HG03378 (cell line): ENCODE measurements around the gene RAB3IP.
"Not testable (repeated sequence)": the region's sequence is repeated elsewhere in the genome, so short reads cannot be mapped to it uniquely, and the experiment has no call there.

Experiments
- ATAC-seq: cut with Tn5 transposase; IDR thresholded peaks from one replicate; pipeline ENCODE4 v1.9.1; 2021; ENCODE audit warnings: mild to moderate bottlenecking, moderate library complexity; ENCODE audit not compliant: unreplicated experiment

Gene RAB3IP

DNA sequence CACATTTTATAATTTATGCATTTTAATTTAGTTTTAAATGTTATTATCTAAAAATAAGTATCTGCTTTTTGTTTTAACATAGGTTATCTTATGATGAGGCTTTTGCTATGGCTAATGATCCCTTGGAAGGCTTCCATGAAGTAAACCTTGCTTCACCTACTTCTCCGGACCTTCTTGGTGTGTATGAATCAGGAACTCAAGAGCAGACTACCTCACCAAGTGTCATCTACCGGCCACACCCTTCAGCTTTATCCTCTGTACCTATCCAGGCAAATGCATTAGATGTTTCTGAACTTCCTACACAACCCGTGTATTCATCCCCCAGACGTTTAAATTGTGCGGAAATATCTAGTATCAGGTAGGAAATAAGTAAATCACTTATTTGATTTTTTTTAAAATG lies 16.6 kb downstream of the RAB3IP start:
- ATAC-seq: no peak

DNA sequence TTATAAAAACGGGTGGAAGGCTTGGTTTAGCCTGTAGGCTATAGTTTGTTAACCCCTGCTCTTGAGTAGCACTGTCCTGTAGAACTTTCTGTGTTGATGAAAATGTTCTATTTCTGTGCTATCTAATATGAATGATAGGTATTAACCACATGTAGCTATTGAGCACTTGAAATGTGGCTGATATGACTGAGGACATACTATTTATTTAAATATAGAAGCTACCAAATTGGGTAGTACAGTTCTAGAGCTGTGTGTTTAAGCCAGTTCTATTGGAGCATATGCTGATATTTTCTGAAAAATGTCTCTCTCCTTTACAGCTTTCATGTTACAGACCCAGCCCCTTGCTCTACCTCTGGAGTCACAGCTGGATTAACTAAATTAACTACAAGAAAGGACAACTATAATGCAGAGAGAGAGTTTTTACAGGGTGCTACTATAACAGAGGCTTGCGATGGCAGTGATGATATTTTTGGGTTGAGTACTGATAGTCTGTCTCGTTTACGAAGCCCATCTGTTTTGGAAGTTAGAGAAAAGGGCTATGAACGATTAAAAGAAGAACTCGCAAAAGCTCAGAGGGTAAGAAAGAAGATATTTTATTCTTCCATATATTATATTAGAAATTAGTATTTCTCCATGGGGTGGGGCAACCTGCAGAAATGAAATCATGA lies 17.6 kb downstream of the RAB3IP start:
- no peak for ATAC-seq

DNA sequence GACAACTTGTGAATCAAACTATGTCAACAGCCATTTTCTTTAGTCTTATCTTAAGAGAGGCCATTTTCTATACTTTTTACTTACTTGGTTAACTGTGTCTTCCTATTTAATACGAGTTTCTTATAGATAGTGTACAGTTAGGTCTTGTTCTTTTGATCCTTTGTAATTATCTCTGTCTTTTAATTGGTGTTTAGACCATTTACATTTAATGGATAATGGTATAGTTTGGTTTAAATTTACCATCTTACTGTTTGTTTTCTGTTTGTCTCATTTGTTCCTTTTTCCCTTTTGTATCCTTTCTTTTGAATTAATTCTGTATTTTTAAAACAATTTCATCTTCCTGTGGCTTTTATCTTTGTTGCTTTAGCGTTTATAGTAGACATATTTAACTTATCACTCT lies 19.4 kb downstream of the RAB3IP start:
- no peak for ATAC-seq

DNA sequence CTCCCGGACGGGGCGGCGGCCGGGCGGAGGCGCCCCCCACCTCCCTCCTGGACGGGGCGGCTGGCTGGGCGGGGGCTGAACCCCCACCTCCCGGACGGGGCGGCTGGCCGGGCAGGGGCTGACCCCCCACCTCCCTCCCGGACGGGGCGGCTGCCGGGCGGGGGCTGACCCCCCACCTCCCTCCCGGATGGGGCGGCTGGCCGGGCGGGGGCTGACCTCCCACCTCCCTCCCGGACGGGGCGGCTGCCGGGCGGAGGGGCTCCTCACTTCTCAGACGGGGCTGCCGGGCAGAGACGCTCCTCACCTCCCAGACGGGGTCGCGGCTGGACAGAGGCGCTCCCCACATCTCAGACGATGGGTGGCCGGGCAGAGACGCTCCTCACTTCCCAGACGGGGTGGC lies 20.9 kb downstream of the RAB3IP start:
- not testable (repeated sequence) for ATAC-seq

DNA sequence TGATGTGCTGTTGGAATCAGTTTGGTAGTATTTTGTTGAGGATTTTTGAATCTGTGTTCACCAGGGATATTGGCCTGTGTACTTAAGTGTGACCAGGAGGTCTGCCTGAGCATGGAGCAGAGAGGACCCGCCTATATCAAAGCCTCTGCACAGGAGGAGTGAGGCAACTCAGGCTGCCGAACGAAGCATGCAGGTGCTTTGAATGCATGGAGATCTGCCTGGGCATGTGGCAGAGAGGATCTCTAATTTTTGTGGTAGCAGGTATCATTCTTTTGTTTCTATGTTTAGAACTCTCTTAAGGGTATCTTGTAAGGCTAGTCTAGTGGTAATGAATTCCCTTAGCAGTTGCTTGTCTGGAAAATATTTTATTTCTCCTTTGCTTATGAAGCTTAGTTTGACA lies 26.9 kb downstream of the RAB3IP start:
- ATAC-seq: no peak

DNA sequence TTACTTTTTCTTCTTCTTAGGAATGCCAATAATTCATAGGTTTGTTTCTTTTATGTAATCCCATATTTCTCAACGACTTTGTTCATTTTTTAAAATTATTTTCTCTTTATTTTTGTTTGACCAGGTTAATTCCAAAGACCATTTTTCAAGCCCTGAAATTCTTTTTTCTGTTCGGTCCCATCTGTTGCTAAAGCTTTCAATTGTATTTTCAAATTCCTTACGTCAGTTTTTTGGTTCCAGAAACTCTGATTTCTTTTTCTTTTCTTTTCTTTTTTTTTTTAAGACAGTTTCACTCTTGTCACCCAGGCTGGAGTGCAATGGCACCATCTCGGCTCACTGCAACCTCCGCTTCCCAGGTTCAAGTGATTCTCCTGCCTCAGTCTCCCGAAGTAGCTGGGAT lies 27.6 kb downstream of the RAB3IP start:
- no peak for ATAC-seq

DNA sequence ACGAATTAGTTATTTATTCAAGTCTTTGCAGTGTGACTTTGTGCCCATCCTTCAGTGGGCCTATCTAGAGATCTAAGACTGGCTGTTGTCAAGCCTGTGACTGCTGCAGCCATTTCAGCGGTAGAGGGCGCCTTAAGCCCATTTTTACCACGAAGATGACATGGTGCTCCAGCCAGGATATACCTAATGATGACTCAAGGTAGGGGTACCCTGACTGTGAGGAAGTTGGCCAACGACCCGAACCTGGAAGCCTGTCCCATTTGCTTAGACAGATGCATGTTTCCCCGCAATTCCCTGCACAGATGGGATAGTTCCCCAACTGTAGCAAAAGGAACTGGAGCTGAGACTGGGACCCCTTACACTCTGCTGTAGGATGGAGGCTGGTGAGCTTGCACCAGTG lies 41.3 kb downstream of the RAB3IP start:
- ATAC-seq: no peak

DNA sequence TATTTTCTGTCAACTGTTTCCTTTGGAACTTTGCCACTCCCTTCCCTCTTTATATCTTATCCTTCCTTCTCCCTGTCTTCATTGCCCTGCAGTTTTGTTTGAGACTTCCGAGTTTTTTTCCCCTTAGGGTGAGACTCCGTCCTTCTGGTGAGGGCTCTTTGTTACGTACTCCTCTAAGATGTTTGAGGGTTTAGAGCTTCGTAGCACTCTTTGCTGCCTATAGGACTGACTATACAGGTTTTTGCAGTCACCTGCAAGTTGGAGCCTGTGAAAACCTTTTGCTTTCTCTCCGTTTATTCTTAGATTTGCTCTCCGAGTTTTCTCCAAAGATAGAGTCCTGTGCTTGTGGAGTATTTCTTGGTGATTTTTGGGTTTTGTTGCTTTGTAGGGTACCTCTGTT lies 44.7 kb downstream of the RAB3IP start:
- ATAC-seq: no peak

DNA sequence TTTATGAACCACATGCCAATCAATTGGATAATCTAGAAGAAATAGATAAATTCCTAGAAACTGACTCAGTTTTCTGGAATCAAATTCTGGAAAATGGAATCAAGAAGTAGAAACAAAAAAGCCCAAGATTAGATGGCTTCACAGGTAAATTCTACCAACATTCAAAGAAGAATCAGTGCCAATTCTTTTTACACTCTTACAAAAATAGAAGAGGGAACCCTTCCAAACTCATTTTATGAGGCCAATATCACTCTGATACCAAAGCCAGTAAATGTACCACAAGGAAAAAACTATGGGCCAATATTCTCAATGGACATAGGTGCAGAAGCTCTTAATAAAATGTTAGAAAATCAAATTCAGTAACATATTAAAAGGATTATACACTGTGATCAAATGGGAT lies 50.7 kb downstream of the RAB3IP start:
- no peak for ATAC-seq

DNA sequence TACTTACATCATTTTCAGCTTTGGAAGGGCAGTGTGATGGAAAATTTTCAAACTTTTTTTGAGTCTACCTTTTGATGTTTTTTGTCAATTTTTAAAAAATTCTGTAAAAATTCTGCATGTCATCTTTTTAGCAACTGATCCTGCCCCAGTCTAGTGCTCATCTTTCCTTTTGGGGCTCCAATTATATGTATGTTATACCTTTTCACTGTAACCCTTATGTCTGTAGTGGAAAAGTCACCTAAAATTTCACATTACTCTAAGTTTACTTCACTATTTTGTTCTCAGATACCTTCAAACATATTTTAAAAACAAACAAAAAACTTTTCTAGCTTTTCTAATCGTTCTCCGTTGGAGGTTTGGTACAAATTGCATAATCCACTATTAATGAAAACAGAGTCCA lies 53.9 kb downstream of the RAB3IP start:
- no peak for ATAC-seq

DNA sequence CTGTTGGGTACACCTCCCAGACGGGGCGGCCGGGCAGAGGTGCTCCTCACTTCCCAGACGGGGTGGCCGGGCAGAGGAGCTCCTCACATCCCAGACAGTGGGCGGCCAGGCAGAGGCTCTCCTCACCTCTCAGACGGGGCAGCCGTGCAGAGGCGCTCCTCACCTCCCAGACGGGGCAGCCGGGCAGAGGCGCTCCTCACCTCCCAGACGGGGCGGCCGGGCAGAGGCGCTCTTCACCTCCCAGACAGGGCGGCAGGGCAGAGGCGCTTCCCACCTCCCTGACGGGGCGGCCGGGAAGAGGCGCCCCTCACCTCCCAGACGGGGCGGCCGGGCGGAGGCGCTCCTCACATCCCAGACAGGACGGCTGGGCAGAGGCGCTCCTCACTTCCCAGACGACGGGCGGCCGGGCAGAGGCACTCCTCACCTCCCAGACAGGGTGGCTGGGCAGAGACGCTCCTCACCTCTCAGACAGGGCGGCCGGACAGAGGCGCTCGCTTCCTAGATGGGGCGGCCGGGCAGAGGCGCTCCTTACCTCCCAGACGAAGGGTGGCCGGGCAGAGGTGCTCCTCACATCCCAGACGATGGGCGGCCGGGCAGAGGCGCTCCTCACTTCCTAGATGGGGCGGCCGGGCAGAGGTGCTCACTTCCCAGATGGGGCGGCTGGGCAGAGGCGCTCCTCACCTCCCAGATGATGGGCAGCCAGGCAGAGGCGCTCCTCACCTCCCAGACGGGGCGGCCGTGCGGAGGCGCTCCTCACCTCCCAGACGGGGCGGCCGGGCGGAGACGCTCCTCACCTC lies 68.6 kb downstream of the RAB3IP start:
- ATAC-seq: not testable (repeated sequence)

DNA sequence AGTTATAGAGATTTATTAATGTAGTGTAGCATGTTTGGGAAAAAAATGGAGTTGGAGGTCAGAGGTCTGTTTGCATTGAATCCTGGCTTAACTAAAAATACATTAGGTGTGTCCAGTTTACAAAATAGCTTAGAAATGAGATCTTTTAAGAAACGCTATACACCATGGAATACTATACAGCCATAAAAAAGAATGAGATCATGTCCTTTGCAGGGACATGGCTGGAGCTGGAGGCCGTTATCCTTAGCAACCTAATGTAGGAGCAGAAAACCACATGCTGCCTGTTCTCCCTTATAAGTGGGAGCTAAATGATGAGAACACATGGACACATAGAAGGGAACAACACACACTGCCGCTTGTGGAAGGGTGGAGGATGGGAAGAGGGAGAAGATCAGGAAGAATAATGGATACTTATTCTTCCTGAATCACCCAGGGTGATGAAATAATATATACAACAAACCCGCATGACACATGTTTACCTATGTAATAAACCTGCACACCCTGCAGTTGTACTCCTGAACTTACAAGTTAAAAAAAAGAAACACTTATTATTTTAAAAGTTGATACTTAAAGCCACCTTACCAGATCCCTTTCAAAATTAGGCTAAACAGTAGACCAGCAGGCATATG lies 72.3 kb downstream of the RAB3IP start:
- ATAC-seq: no peak

DNA sequence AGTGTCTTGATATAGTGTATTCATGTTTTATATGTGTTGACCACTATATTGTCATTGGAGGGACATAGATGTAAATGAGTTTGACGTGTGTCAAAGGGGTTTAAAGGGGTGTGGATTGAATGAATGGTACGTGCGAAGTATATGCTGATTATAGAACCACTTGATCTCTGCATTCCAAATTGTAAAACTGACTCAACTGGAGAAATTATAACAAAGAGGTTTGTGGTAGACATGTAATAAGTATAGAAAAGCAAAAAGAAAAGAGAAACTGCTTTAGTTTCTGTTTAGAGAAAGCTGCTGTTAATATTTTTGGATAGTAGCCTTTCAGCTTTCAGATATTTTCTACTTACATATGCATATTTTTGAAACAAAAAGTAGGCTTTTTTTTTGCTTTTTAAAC lies 77.4 kb downstream of the RAB3IP start:
- ATAC-seq: no peak

DNA sequence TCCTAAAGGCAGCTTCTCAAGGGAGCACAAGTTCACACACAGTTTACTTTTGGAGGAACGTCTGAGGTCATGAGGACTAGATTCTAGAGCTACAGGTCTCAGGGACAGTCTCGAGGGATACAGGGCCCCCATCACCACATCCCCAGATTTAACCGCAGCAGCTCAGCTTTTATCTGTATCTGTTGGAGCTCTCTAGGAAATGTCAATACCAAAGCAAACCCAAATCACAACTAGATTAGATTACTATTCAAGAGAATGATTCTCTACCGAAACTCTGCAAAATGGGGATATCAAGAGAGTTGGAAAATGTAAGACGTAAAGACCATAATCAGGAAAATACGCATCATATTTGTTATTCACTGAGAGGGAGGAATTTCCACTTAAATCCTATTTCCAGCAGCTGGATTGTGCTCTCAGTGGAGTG lies 82.4 kb downstream of the RAB3IP start:
- ATAC-seq: no peak

DNA sequence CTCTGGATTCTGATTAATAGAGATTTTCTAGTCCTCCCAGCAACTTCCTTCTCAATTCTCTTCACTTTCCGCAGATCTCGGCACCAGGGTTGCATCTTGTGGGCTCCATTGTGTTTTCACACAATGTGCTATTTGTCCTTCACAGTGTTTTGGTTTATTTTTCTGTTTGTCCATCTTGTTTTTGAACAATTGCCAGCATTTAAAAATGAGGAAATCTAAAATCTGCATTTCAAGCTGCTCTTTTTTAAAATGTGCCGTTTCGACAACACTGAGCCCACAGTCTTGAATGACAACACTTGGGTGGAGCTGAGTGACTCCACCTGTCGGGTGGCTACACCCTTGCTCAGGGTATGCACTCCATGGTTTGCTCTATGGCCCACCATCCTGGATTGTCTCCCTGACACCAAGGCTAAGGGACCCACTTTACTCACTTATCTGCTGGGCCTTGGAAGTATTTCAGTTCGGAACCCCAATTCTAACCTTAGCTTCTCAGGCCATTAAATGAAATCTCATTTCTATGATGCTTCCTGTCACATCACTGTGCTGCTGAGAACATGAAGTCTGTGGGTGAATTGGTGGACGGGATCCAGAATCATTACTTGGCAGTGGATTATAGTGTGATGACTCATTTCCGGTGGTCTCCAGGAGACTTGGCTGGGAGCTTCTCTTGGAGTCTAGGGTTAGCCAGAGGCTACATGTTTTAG lies 82.9 kb downstream of the RAB3IP start:
- no peak for ATAC-seq

DNA sequence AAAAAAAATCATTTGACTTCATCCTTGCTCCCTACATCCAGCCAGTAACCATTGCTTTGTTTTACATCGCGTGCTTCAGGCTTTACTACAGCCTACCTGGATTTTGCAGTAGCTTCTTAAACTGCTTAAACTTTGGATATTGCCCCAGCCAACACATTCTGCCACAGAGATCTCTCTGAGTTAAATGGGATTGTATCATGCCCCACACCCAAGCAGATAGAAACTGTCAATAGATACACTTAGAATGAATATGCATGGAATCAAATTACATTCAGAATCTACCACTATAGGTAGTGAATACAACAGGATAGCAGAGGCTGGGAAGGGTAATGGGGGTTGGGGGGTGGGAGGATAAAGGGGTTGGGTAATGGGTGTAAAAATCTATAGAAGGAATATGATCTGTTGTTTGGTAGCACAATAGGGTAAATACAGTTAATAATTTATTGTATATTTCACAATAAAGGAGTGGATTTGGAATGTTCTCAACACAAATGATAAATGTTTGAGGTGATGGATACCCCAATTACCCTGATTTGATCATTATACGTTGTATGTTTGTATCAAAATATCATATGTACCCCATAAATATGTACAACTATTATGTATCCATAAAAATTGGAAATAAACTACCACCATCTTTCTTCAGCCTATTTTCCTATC lies 83.7 kb downstream of the RAB3IP start:
- ATAC-seq: no peak

DNA sequence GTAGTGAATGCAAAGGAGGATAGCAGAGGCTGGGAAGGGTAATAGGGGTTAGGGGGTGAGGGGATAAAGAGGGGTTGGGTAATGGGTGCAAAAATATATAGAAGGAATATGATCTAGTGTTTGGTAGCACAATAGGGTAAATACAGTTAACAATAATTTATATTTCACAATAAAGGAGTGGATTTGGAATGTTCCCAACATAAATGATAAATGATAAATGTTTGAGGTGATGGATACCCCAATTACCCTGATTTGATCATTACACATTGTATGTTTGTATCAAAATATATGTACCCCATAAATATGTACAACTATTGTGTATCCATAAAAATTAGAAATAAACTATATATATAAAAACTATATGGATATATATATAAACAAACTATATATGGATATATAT lies 85.4 kb downstream of the RAB3IP start:
- ATAC-seq: no peak

DNA sequence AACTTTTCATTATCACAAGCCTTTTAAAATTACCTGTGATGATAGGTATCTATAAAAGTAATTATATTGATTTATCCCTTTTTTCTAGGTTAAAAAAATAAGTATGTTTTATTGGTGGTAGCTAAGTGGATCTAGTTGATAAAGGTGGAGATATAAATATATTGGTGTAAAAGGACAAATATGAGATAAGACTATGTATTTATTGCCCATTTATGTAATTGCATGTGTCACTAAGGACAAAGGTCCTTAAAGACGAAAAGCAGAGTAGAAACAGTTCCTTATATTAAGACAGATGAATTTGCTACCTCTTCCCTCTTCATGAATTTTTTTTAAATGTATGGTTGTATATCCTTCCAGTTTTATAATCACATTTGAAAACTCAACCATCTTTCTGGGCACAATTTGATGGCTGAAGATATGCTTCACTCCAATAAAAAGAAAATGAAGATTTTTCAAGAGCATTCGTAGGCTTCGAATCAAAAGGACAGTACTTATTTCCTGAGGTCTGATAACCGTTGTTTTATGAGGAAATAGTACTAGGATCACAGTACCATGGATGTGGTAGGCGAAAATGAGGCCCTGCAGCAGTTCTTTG lies 86.4 kb downstream of the RAB3IP start, which contains the start of gene MYRFL:
MYRFL (plus strand) TSS at position 262 of the 595 bp plus-strand sequence; CDS start at position 553, 291 bp downstream.
- no peak for ATAC-seq

DNA sequence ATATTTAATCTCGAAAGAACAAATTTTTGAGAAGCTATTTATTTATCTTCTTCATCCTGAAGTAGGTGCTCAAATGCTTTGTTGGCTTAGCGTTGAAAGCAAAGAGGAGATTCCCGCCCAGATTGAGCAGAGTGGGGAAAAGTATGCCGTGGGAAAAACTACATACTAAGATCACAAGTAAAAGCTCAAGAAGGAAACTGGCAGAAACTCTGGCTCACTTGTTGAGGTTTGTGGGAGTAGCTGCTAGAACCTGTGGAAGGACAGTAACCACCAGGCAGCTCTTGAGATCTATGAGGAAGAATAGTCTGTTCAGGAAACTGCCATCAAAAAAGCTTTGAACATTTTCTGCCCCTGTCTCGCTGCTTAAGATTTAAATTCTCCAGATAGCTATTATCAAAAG lies 90.2 kb downstream of the RAB3IP start:
- ATAC-seq: no peak

DNA sequence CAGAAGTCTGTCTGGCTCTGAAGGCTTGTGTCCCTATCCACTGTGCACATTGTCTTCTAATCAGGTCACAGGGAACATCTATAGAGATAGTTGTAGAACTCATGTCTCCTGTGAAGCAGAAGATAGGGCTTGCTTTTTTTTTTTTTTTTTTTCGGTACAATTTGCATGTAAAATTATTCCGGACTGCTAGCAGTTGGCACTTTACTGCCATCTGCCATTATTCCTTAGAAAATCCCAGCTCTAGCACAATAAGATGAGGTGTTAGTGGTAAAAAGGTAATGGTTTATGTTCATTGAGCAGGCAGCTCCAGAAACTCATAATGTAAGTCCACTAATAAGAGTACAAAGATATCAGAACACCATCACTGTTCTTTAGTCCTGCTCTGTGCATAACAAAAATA lies 95.0 kb downstream of the RAB3IP start:
- no peak for ATAC-seq
